GM19025 (cell line): ENCODE measurements around the gene TFAP2E.

ENCODE experiments used
- ATAC-seq: cut with Tn5 transposase; IDR thresholded peaks from one replicate; pipeline ENCODE4 v1.9.1; 2021; ENCODE audit warnings: mild to moderate bottlenecking, low read depth, moderate library complexity; ENCODE audit not compliant: unreplicated experiment

TFAP2E gene

GRCh38 chr1:35591211-35591610 lies 18.1 kb downstream of the TFAP2E start:
- ATAC-seq, result no peak

DNA sequence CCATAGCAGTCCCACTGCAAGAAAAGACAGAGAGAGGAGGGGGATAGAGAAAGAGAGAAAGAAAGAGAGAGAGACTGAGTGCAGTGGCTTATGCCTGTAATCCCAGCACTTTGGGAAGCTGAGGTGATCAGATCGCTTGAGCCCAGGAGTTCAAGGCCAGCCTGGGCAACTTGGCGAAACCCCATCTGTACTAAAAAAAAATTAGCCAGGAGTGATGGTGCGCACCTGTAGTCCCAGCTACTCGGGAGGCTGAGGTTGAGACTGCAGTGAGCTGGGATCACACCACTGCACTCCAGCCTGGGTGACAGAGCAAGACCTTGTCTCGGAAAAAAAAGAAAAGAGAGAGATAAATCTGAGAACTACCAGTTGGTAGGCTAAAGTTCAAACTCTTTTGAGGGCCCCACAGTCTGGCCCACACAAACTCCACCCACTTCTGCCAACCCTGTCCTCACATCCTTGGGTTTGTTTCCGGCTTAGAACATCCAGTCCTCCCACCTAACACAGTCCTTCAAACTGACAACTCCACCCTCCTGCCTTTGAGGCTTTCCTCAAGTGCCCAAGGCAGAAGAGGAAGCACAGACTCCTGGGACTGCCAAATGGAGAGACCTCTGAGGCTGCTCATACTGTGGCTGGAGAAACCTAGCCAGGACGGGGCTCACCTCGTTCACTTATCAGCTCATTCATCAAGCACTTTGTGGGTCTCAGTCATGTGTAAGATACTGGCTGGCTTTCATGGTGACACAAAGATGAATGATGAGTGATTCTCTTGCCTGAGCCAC lies 20.1 kb downstream of the TFAP2E start:
- ATAC-seq, result no peak

- no peak for ATAC-seq
These were observed 21.1 kb downstream of the TFAP2E start for GRCh38 chr1:35594005-35594760.

DNA sequence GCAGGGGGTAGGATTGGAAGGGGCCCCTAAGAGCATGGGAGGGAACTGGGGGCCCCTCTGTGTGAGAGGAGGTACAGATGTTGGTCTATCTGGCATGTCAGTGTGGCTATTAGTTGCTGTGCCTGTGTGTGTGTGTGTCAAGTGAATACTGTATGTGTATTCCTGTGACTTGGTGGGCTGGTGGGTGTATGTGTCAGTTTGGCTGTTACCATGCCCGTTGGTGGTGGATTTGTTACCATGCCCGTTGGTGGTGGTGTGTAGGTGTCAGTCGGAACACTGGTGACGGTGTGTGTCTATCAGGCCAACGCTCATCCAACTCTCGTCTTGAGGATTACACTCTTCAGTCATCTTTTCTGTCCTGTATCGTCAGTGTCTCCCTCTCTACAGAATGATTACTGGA lies 22.6 kb downstream of the TFAP2E start:
- no peak for ATAC-seq

GRCh38 chr1:35597870-35598269 lies 24.8 kb downstream of the TFAP2E start:
- no peak for ATAC-seq

- ATAC-seq, result no peak
These were observed 25.8 kb downstream of the TFAP2E start for GRCh38 chr1:35598895-35599294.

- ATAC-seq, result no peak
These were observed 26.3 kb downstream of the TFAP2E start for GRCh38 chr1:35599411-35599810.

DNA sequence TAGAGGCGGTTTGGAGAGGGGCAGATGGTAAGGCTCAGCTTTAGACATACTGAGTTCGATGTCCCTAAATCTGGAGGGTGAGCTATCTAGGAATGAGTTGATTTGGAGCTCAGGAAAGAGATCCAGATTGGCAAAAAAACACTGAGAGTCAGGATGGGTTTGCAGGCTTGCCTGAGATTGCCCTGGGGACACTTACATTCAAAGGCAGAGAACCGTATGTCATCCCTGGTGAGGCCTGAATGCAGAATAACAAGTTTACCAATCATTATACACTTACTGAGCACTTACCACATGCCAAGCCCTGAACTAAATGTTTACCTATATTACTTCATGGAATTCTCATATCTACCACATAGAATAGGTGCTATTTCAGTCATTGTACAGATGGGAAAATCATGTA lies 27.5 kb downstream of the TFAP2E start:
- ATAC-seq, result no peak

- no peak for ATAC-seq
These were observed 30.4 kb downstream of the TFAP2E start for GRCh38 chr1:35603468-35603867.

DNA sequence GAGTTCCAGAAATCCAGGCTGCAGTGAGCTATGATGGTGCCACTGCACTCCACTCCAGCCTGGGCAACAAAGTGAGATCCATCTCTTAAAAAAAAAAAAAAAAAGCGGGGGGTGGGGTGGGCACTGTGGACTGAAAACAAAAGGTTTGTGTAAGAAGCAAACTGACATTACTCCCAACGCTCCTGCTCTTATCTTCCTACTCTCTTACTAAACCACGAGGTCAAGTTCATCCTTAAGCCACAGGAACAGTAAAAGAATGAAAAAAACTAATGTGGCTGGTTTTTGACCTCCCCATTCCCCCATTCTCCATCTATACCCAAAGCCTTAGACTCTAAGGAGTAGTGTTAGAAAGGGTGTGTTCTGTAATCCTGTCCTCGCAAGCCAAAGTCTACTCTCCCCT lies 30.8 kb downstream of the TFAP2E start:
- no peak for ATAC-seq

GRCh38 chr1:35605071-35605866 lies 32.2 kb downstream of the TFAP2E start:
- ATAC-seq, result no peak

DNA sequence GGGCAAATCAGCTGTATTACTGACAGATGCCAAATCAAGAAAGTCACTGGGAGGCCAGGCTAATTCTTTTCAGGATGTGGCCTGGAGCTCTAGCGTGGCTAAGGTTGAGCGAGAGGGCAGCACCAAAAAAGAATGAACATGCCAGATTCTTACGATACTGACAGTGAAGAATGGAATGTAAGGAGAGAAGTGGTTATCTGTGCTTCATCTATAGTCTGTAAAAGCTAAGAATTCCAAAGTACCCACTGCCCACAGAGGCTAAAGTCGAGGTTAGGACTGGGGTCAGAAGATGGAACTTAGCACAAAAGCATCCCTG lies 32.7 kb downstream of the TFAP2E start:
- no peak for ATAC-seq

- no peak for ATAC-seq
These were observed 38.5 kb downstream of the TFAP2E start for GRCh38 chr1:35611655-35612054.

DNA sequence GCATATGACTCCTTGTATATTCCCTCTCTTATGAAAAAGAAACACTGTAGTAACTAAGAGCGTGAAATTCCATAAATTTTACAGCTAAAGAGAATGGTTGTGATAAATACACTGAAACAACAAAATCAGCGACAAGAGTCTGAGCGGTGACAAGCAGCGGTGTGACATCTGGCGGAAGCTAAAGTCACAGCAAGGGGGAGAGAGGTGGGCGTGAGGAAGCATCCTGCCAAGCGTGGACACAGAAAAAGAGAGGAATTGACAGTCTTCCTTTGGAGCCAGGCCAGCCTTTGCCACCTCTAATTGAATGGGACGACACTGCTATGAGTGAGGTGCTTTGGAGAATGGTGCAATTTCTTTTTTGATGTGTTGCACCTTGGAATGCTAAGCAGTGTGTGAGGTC lies 42.3 kb downstream of the TFAP2E start:
- no peak for ATAC-seq

- ATAC-seq, result no peak
These were observed 46.4 kb downstream of the TFAP2E start for GRCh38 chr1:35619237-35620121.

DNA sequence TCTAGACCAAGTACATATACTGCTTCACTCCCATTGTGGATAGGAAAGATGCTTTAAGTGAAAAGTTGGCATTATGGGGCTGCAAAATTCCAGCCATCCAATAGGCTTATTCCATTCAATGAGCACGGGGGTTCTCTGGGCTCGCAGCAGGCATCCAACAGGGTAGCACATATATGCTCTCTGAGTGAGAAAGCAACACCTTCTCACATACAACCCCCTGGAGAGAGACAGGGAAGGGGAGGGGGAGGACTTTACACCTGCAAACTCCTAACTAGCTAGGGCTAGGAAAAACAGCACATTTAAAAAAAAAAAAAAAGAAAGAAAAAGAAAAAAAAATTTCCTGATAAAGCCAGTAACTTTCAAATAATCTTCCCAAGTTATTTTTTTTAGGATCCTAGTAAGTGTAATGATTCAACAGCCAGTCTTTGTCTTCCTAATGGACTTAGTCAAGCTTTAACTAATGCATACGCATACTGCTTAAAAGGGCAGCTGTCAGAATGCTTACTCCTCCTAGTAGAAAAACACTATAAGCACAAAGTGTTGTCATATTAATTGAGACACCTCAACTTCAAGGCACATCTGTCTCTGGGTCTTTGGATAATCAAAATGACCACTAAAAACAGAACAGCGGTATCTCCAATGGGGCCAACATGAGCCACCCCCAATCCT lies 49.5 kb downstream of the TFAP2E start:
- ATAC-seq, result no peak

- no peak for ATAC-seq
These were observed 50.7 kb downstream of the TFAP2E start for GRCh38 chr1:35623832-35624231.

DNA sequence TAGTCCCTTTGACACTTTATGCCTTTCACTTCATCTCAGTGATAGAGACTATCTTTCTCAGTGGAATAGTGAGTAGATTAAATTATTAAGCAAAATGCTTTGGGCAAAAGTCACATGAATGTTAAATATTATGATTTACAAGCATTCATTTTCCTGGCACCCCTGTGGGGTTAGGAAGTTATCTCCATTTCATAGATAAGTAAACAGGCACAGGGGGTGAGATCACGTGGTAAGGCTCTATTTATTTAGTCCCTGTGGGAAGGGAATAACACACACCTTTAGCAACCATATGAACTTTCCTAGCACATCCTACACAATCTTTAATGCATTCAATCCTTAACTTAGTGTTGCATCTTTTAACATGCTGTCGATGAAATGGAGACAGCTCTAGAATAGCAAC lies 55.9 kb downstream of the TFAP2E start:
- ATAC-seq, result no peak

- ATAC-seq, result no peak
These were observed 58.3 kb downstream of the TFAP2E start for GRCh38 chr1:35631396-35631795.

DNA sequence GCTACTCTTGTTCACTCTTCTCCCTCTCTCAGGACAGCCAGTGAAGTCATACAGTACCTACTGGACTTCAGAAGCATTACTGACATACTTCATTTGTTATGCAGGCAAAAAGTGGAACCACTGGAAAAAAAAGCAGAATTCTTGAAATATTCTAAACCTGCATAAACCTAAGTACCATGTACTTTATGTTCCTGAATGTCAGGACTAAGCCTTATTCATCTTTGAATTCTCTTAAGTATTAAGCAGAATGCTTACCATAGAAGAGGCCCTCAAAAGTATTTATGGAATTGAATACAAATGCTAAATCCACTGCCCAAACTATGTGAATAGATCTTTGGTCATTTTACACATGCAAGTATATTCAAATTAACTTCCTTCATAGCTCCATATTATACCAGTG lies 60.4 kb downstream of the TFAP2E start:
- ATAC-seq, result no peak
